ENCODE data around the gene ARFIP1. TPM values are rescaled to one million over a fixed set of nuclear protein-coding genes. Genes with fewer than 3 reads are reported as not detected.

Gene ARFIP1
- total and polyA plus RNA-seq, 9 of the 15 experiments (the other 6 are each of a cell fraction or from before 2014, with no cell fraction given) = 14.1 to 25.1 (median 20.9) TPM

- no peak for TF ChIP-seq MGA (IDR thresholded peaks at IDR 0.05)
- TF ChIP-seq UBTF (IDR thresholded peaks at IDR 0.05; ENCODE audit: borderline replicate concordance in 1 of 2, low read depth in 2 of 2, low read length in 2 of 2) = no peak
- TF ChIP-seq SNAPC5 (CRISPR knock-in tag; IDR thresholded peaks at IDR 0.05) = no peak
- peak in 1 of 2 experiments; percentile 40; a peak in 1 of 4 replicates for TF ChIP-seq HDAC1 (IDR thresholded peaks at IDR 0.05)
- TF ChIP-seq ATF6 (CRISPR knock-in tag; IDR thresholded peaks at IDR 0.05) = no peak
- TF ChIP-seq FOXO4 (CRISPR knock-in tag; IDR thresholded peaks at IDR 0.05) = no peak
- TF ChIP-seq SRSF1 (IDR thresholded peaks at IDR 0.05; ENCODE audit: low read depth, low read length) = no peak
- TF ChIP-seq ZKSCAN3 (CRISPR knock-in tag; IDR thresholded peaks at IDR 0.05) = no peak
Measured at GRCh38 chr4:152937336-152938236, 157.8 kb downstream of the ARFIP1 start (continued).
